ENCODE measurements around the gene SOWAHA.
"Not testable (repeated sequence)": the region's sequence is repeated elsewhere in the genome, so short reads cannot be mapped to it uniquely, and the experiment has no call there.

SOWAHA gene

GRCh38 chr5:132778129-132778528 lies 35.0 kb upstream of the SOWAHA start:
- DNase-seq = no peak

- DNase-seq = no peak
These were observed 34.2 kb upstream of the SOWAHA start for GRCh38 chr5:132778856-132779255.

- DNase-seq = no peak
These were observed 33.1 kb upstream of the SOWAHA start for GRCh38 chr5:132779961-132780360.

- no peak for DNase-seq
These were observed 32.5 kb upstream of the SOWAHA start for GRCh38 chr5:132780577-132780976.

GRCh38 chr5:132781029-132781428 lies 32.1 kb upstream of the SOWAHA start:
- DNase-seq = no peak

- no peak for DNase-seq
These were observed 31.0 kb upstream of the SOWAHA start for GRCh38 chr5:132782101-132782500.

GRCh38 chr5:132785365-132785764 lies 27.7 kb upstream of the SOWAHA start:
- no peak for DNase-seq

GRCh38 chr5:132785864-132786263 lies 27.2 kb upstream of the SOWAHA start:
- no peak for DNase-seq

GRCh38 chr5:132787076-132787475 lies 26.0 kb upstream of the SOWAHA start:
- no peak for DNase-seq

- DNase-seq = no peak
These were observed 24.6 kb upstream of the SOWAHA start for GRCh38 chr5:132788508-132788907.

- DNase-seq = no peak
These were observed 23.9 kb upstream of the SOWAHA start for GRCh38 chr5:132788990-132789886.

GRCh38 chr5:132790201-132790865 lies 22.8 kb upstream of the SOWAHA start:
- DNase-seq = no peak

- DNase-seq = no peak
These were observed 22.1 kb upstream of the SOWAHA start for GRCh38 chr5:132791026-132791425.

GRCh38 chr5:132797651-132798050 lies 15.5 kb upstream of the SOWAHA start:
- DNase-seq = no peak

GRCh38 chr5:132799392-132799791 lies 13.7 kb upstream of the SOWAHA start:
- no peak for DNase-seq

- DNase-seq = no peak
These were observed 12.6 kb upstream of the SOWAHA start for GRCh38 chr5:132800545-132800944.

- no peak for DNase-seq
These were observed 10.9 kb upstream of the SOWAHA start for GRCh38 chr5:132802044-132802684.

- DNase-seq = not testable (repeated sequence)
These were observed 10.4 kb upstream of the SOWAHA start for GRCh38 chr5:132802685-132803066.

- DNase-seq = not testable (repeated sequence)
These were observed 8.9 kb upstream of the SOWAHA start for GRCh38 chr5:132804219-132804618.

- not testable (repeated sequence) for DNase-seq
These were observed 7.2 kb upstream of the SOWAHA start for GRCh38 chr5:132805872-132806271.

GRCh38 chr5:132806804-132807162 lies 6.3 kb upstream of the SOWAHA start:
- DNase-seq = not testable (repeated sequence)

- no peak for DNase-seq
These were observed 5.8 kb upstream of the SOWAHA start for GRCh38 chr5:132807163-132807838.

GRCh38 chr5:132808448-132808847 lies 4.7 kb upstream of the SOWAHA start:
- DNase-seq = no peak
